Fibroblast of the aortic adventitia (primary cell): ENCODE results near the gene LMO2. TPM values are rescaled to one million over a fixed set of nuclear protein-coding genes. Genes with fewer than 3 reads are reported as not detected.
"Not testable (repeated sequence)": the region's sequence is repeated elsewhere in the genome, so short reads cannot be mapped to it uniquely, and the experiment has no call there.

Experiments used
- DNase-seq: peaks from one replicate; pipeline ENCODE4 v3.0.0-alpha.2; 2010; ENCODE audit warnings: low read depth
- H3K4me3 ChIP-seq: 2 replicates; pipeline ENCODE4 v1.5.1; 2011; ENCODE audit warnings: low read depth, mild to moderate bottlenecking, control low read depth, low read length, moderate library complexity
- CTCF ChIP-seq: IDR thresholded peaks from 2 replicates; pipeline ENCODE4 v1.5.1; 2011; ENCODE audit warnings: mild to moderate bottlenecking, low read length, control low read depth, inconsistent platforms; ENCODE audit not compliant: insufficient read depth
- total RNA-seq: library from RNA; depleted of rRNA; stranded (reverse); fragments of >200 nt; gene quantifications from 2 replicates; pipeline ENCODE4 v1.2.3, GENCODE V29; 2012; ENCODE audit warnings: low replicate concordance

The LMO2 gene
- total RNA-seq, 1 donor: 21.8 TPM

DNA sequence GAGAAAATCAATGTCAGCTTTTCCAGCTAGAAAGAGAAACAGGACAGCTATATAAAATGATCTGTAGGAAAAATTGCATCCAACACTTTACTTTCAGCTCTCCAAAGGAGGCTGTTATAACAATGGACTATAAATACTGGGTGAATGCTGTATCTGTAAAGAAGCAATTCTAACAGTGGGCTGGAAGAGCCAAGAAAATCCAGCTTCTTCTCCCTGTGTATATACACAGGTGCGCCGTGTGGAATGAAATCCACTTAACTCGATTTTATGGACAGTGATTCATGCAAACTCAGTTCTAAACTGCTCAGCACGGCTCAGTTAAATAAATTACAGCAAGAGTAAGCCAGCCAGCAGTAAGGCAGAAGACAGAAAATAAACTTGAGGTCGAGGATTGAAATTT lies 32.5 kb upstream of the LMO2 start:
- no peak for TF ChIP-seq CTCF
- DNase-seq: no peak
- H3K4me3 ChIP-seq: no peak overlapping the region

DNA sequence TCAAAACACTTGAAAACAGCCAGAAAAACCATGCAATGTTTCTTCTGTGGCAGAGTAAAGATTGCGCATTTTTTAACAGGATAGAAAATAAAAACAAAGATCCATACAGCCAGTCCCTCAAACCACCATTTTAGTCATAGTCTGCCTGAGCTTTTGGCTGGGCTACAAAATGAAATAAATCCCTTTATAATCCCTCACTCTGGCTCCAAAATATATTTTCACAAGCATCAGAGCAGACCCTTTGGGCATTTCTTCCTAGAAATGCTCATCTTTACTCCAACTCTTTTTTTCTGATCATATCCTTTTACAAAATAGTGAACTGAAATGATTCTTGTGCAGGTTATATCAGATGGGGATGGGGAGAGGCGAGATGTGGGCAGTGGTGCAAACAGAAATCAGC lies 31.8 kb upstream of the LMO2 start:
- H3K4me3 ChIP-seq: no peak overlapping the region
- TF ChIP-seq CTCF: no peak
- DNase-seq: no peak

DNA sequence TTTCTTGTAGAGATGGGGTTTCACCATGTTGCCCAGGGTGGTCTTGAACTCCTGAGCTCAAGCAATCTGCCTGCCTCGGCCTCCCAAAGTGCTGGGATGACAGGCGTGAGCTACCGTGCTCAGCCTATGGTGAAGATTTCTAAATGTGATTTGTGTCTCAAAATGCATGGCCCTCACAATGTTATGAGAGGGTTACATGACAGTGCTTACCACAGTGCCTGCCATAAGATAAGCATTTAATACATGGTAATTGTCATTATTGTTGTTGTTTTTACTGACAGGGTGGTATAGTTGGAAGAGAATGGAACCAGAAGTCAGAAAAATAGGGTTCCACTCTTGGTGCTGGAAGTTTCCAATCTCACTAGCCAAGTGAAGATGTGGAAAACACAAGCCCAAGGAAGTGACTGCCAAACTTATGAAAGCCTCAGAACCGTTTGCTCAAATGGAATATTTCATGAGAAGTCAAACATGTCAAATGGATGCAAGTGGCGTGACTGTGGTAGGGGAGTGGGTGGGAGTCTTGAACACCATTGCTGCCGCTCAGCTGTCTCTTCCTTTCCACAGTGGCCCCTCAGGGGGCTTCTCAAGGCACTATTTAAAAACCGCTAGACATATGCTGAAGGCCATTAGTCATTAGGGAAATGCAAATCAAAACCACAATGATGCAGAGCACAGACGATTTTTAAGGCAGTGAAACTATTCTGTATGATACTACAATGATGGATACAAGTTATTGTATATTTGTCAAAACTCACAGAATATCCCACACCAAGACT lies 29.1 kb upstream of the LMO2 start:
- no peak for TF ChIP-seq CTCF
- no peak for DNase-seq
- no peak overlapping the region for H3K4me3 ChIP-seq

DNA sequence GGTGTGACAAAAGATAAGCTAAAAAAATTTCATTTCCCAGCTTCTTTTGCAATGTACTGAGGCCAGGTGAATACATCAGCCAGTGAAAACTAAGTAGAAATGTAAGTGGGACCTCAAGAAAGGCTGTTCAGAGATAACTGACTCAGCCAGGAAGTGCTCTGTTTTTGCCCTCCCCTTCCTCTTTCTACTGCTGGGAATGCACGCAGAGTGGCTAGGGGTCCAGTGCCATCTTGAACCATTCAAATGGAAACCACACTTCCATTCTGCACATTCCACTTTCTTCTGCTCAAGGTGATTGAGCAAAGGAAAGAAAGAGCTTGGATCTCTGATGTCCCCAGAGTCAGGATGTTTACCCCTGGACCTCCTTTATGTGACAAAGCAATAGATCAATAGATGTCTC lies 27.8 kb upstream of the LMO2 start:
- TF ChIP-seq CTCF: no peak
- no peak overlapping the region for H3K4me3 ChIP-seq
- DNase-seq: no peak

DNA sequence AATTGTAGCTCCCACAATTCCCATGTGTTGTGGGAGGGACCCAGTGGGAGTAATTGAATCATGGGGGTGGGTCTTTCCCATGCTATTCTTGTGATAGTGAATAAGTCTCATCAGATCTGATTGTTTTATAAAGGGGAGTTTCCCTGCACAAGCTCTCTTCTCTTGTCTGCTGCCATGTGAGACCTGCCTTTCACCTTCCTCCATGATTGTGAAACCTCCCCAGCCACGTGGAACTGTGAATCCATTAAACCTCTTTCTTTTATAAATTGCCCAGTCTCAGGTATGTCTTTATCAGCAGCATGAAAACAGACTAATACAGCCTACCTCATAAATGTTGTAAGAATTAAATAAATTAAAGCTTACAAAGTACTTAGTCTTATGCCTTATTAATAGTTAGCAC lies 25.5 kb upstream of the LMO2 start:
- not testable (repeated sequence) for H3K4me3 ChIP-seq, DNase-seq

- TF ChIP-seq CTCF: no peak
- no peak for DNase-seq
These were observed 24.9 kb upstream of the LMO2 start for GRCh38 chr11:33916736-33917135.

DNA sequence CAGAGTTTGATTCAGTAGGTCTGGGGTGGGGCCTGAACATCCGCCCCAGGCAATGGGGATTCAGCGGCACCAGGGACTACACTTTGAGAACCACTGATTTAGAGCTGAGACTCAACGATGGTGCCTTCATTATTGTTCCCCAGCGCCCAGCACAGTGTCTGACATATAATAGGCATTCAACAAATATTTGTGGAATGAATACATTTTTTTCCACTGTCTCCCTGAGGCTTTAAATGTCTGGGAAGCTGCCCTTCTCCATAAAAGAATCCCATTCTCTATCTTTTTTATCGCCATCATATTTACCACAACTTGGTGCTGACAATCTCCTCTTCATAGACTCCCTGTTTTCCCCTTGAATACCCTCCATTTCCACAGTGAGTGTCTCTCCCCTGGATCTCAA lies 23.6 kb upstream of the LMO2 start:
- DNase-seq: no peak
- TF ChIP-seq CTCF: no peak
- no peak overlapping the region for H3K4me3 ChIP-seq

More at GRCh38 chr11:33916736-33917135, 24.9 kb upstream of the LMO2 start:
- H3K4me3 ChIP-seq: no peak overlapping the region
